Measurements from ENCODE around the gene TRIO. TPM values are rescaled to one million over a fixed set of nuclear protein-coding genes. Genes with fewer than 3 reads are reported as not detected.

The TRIO gene
- total and polyA plus RNA-seq, 12 donors = 26.2 to 85.2 (median 61.9) TPM

- no peak for DNase-seq
- peak overlapping the region in 4 of 10 donors; percentile 59 to 79 (median 62) for H3K27ac ChIP-seq
- H3K9me3 ChIP-seq = no peaks in the 10 kb centered on the region
- ATAC-seq = peak in 4 of 8 donors; percentile 2 to 34 (median 21)
- TF ChIP-seq, protein P1, sequence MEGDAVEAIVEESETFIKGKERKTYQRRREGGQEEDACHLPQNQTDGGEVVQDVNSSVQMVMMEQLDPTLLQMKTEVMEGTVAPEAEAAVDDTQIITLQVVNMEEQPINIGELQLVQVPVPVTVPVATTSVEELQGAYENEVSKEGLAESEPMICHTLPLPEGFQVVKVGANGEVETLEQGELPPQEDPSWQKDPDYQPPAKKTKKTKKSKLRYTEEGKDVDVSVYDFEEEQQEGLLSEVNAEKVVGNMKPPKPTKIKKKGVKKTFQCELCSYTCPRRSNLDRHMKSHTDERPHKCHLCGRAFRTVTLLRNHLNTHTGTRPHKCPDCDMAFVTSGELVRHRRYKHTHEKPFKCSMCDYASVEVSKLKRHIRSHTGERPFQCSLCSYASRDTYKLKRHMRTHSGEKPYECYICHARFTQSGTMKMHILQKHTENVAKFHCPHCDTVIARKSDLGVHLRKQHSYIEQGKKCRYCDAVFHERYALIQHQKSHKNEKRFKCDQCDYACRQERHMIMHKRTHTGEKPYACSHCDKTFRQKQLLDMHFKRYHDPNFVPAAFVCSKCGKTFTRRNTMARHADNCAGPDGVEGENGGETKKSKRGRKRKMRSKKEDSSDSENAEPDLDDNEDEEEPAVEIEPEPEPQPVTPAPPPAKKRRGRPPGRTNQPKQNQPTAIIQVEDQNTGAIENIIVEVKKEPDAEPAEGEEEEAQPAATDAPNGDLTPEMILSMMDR (IDR thresholded peaks at IDR 0.05) = no peak
- peaks cover 2 to 66% (median 30%) of the 10 kb centered on the region in 9 donors for H3K4me1 ChIP-seq
- 88 to 90% methylated on average over 22 of the region's 22 CpGs for WGBS, 2 donors
- H3K36me3 ChIP-seq = peaks cover 0 to 77% (median 12%) of the 10 kb centered on the region in 9 donors
- intact Hi-C loops (cut with DNase I) = loop anchor here in 6 of 10 donors (5.0 to 10.0 kb wide), 5 partner anchors 36 to 609 kb away; partner anchors contain the start of gene OTULINL (in 1 of the 6)
- no peaks in the 10 kb centered on the region for H3K27me3 ChIP-seq
- H3K4me3 ChIP-seq = no peak overlapping the region
Observed at GRCh38 chr5:14405706-14406553, 262.8 kb downstream of the TRIO start.

DNA sequence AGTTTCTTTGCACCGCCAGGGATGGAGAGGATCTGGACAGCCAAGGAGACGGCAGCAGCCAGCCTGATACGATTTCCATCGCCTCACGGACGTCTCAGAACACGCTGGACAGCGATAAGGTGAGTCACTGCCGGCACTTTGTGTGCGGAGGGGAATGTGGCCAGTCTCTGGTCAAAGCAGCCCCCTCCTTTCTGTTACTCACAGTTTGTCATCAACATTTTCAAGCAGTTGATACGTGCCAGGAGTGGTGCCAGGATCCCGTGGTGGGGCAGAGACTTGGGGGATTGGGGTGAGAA, 263.4 kb downstream of the TRIO start:
- ATAC-seq = peak in 3 of 8 donors; percentile 9 to 77 (median 11)
- intact Hi-C loops (cut with DNase I) = loop anchor here in 6 of 10 donors (5.0 to 10.0 kb wide), 5 partner anchors 36 to 608 kb away; partner anchors contain the start of gene OTULINL (in 1 of the 6)
- H3K4me3 ChIP-seq = no peak overlapping the region
- DNase-seq = no peak
- H3K4me1 ChIP-seq = peaks cover 2 to 65% (median 30%) of the 10 kb centered on the region in 9 donors
- H3K27me3 ChIP-seq = no peaks in the 10 kb centered on the region
- H3K9me3 ChIP-seq = no peaks in the 10 kb centered on the region
- peaks cover 0 to 77% (median 15%) of the 10 kb centered on the region in 9 donors for H3K36me3 ChIP-seq
- H3K27ac ChIP-seq = peak overlapping the region in 7 of 10 donors; percentile 23 to 79 (median 60)
- TF ChIP-seq, protein P1 (IDR thresholded peaks at IDR 0.05) = no peak
- WGBS, 2 donors = 68 to 72% methylated on average over 12 of the region's 12 CpGs

DNA sequence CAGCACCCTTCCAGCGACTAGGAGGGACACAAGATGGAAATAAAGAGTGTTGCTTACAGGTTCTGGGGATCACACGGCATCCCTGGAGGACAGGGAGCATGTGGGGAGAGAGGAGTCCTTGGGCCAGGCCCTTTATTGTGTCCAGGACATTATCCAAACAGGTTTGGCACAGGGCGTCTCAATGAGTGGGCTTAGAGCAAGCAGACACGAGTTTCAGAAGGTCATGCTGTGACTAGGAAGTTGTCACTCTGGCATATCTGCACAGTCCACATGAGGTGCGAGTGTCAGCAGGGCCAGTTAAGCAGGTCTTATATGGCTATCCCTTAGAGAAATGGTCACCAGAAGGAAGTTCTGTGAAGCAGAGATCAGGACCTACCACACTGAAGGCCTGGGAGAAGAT, 263.9 kb downstream of the TRIO start:
- H3K27me3 ChIP-seq = no peaks in the 10 kb centered on the region
- H3K4me1 ChIP-seq = peaks cover 2 to 60% (median 30%) of the 10 kb centered on the region in 9 donors
- WGBS, 2 donors = 59 to 68% methylated on average over 5 of the region's 5 CpGs
- intact Hi-C loops (cut with DNase I) = loop anchor here in 6 of 10 donors (5.0 to 10.0 kb wide), 5 partner anchors 35 to 608 kb away; partner anchors contain the start of gene OTULINL (in 1 of the 6)
- no peaks in the 10 kb centered on the region for H3K9me3 ChIP-seq
- no peak overlapping the region for H3K4me3 ChIP-seq
- TF ChIP-seq, protein P1 (IDR thresholded peaks at IDR 0.05) = no peak
- DNase-seq = no peak
- peak overlapping the region in 9 of 10 donors; percentile 16 to 79 (median 59) for H3K27ac ChIP-seq
- H3K36me3 ChIP-seq = peaks cover 0 to 77% (median 16%) of the 10 kb centered on the region in 9 donors
- peak in 4 of 8 donors; percentile 27 to 65 (median 54) for ATAC-seq

DNA sequence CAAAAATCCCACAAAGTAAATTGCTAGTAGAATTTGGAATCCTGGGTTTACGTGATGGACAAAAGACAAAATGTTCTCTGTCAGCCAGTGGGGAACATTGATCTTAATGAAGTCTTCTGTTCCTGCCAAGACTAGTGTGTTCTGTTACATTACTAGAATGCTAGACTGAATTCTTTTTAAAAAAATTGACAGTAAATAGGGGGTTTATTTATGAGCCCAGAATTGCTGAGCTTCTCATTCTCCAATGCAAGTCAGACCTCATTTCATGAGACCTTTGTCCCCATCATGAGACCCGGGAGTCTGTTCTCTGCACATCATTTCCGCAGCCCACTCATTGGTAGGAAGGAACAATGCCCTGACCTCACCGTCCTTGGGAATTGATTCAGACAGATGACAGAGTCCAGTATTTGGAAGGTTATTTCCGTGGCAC, 264.6 kb downstream of the TRIO start:
- Histone ChIP-seq H3K27ac (peak overlapping the region in 9 of 10 donors; percentile 15 to 79 (median 59)), H3K36me3 (peaks cover 0 to 82% (median 23%) of the 10 kb centered on the region in 9 donors), H3K9me3 (no peaks in the 10 kb centered on the region), H3K4me1 (peaks cover 2 to 60% (median 30%) of the 10 kb centered on the region in 9 donors), H3K27me3 (no peaks in the 10 kb centered on the region), H3K4me3 (no peak overlapping the region)
- 38 to 52% methylated on average over 5 of the region's 5 CpGs for WGBS, 2 donors
- DNase-seq = no peak
- TF ChIP-seq, protein P1 (IDR thresholded peaks at IDR 0.05) = no peak
- intact Hi-C loops (cut with DNase I) = loop anchor here in 6 of 10 donors (5.0 to 10.0 kb wide), 5 partner anchors 35 to 607 kb away; partner anchors contain the start of gene OTULINL (in 1 of the 6)
- ATAC-seq = peak in 5 of 8 donors; percentile 54 to 66 (median 63)

Measured in heart right ventricle (tissue), 16 donors.